ENCODE data around the gene ERVK3-1. TPM values are rescaled to one million over a fixed set of nuclear protein-coding genes. Genes with fewer than 3 reads are reported as not detected.

The ERVK3-1 gene
- polyA plus RNA-seq, 1 donor from 2014 or later, result 141 TPM

GRCh38 chr19:58338825-58339558, 33.8 kb downstream of the ERVK3-1 start:
- no peaks in the 10 kb centered on the region for H3K9me2 ChIP-seq (ENCODE audit: insufficient read depth, low read length)
- no peak overlapping the region for H3K9ac ChIP-seq (ENCODE audit: low read length)
- H3K27me3 ChIP-seq (ENCODE audit: insufficient read depth, low read depth, low read length), result no peaks in the 10 kb centered on the region
- TF ChIP-seq EZH2 (IDR thresholded peaks at IDR 0.05; ENCODE audit: borderline replicate concordance, insufficient read depth, low read length, poor library complexity, severe bottlenecking) (no peak), CTCF (IDR thresholded peaks at IDR 0.05; ENCODE audit: poor library complexity, severe bottlenecking) (no peak), SMC3 (conservative IDR thresholded peaks at IDR 0.05; ENCODE audit: poor library complexity) (no peak), TAF1 (IDR thresholded peaks at IDR 0.05; ENCODE audit: low read depth) (no peak), REST (IDR thresholded peaks at IDR 0.05; ENCODE audit: borderline replicate concordance) (no peak), RAD21 (conservative IDR thresholded peaks at IDR 0.05) (no peak), MXI1 (conservative IDR thresholded peaks at IDR 0.05; ENCODE audit: poor library complexity, severe bottlenecking) (no peak), EP300 (conservative IDR thresholded peaks at IDR 0.05; ENCODE audit: poor library complexity, severe bottlenecking) (no peak), POLR2AphosphoS5 (IDR thresholded peaks at IDR 0.05) (no peak)
- no peak overlapping the region for H3K4me3 ChIP-seq (ENCODE audit: low read length)
- H3K79me2 ChIP-seq (replicated peaks; ENCODE audit: insufficient read depth, low read length), result no peaks in the 10 kb centered on the region
- H3K27ac ChIP-seq (ENCODE audit: low read length), result no peak overlapping the region
- H3F3A ChIP-seq (ENCODE audit: insufficient read depth, low read length, poor library complexity, severe bottlenecking), result no peaks in the 10 kb centered on the region
- no peaks in the 10 kb centered on the region for H3K9me3 ChIP-seq (ENCODE audit: low read length)
- peaks cover 10% of the 10 kb centered on the region for H3K36me3 ChIP-seq (ENCODE audit: insufficient read depth, low read length)
- H3K4me2 ChIP-seq (ENCODE audit: low read length), result no peak overlapping the region
- no peak overlapping the region for H2AFZ ChIP-seq (ENCODE audit: low read depth, low read length)
- H4K20me1 ChIP-seq (ENCODE audit: insufficient read depth), result no peaks in the 10 kb centered on the region

GRCh38 chr19:58345558-58345957, 40.4 kb downstream of the ERVK3-1 start:
- no peaks in the 10 kb centered on the region for H4K20me1 ChIP-seq (ENCODE audit: insufficient read depth)
- no peak overlapping the region for H3K27ac ChIP-seq (ENCODE audit: low read length)
- H3K79me2 ChIP-seq (replicated peaks; ENCODE audit: insufficient read depth, low read length), result peaks cover 5% of the 10 kb centered on the region
- H3K27me3 ChIP-seq (ENCODE audit: insufficient read depth, low read depth, low read length), result no peaks in the 10 kb centered on the region
- no peaks in the 10 kb centered on the region for H3K9me3 ChIP-seq (ENCODE audit: low read length)
- H3K4me2 ChIP-seq (ENCODE audit: low read length), result no peak overlapping the region
- H3F3A ChIP-seq (ENCODE audit: insufficient read depth, low read length, poor library complexity, severe bottlenecking), result no peaks in the 10 kb centered on the region
- no peaks in the 10 kb centered on the region for H3K9me2 ChIP-seq (ENCODE audit: insufficient read depth, low read length)
- TF ChIP-seq EZH2 (IDR thresholded peaks at IDR 0.05; ENCODE audit: borderline replicate concordance, insufficient read depth, low read length, poor library complexity, severe bottlenecking), result no peak
- no peak overlapping the region for H3K4me3 ChIP-seq (ENCODE audit: low read length)
- H2AFZ ChIP-seq (ENCODE audit: low read depth, low read length), result no peak overlapping the region
- H3K36me3 ChIP-seq (ENCODE audit: insufficient read depth, low read length), result no peaks in the 10 kb centered on the region
- no peak overlapping the region for H3K9ac ChIP-seq (ENCODE audit: low read length)
